OCI-LY3 (cell line): ENCODE results near the gene MEX3D.

Experiments used
- EZH2phosphoT487 ChIP-seq: fragments of 200-600 bp; shearing (Covaris generic); IDR thresholded peaks from 2 replicates; pipeline ENCODE4 v1.6.1; 2018; ENCODE audit warnings: antibody characterized with exemption, mixed run types, low read depth
- TF ChIP-seq, protein P1 (sequence below): fragments of 200-600, 300-600 bp; sonication (generic); IDR thresholded peaks from 2 replicates; pipeline ENCODE4 v1.5.1; 2014; ENCODE audit warnings: antibody characterized with exemption, low read length, low read depth

GRCh38 chr19:1579222-1579621 is 11.1 kb upstream of the MEX3D start:
- TF ChIP-seq, protein P1, sequence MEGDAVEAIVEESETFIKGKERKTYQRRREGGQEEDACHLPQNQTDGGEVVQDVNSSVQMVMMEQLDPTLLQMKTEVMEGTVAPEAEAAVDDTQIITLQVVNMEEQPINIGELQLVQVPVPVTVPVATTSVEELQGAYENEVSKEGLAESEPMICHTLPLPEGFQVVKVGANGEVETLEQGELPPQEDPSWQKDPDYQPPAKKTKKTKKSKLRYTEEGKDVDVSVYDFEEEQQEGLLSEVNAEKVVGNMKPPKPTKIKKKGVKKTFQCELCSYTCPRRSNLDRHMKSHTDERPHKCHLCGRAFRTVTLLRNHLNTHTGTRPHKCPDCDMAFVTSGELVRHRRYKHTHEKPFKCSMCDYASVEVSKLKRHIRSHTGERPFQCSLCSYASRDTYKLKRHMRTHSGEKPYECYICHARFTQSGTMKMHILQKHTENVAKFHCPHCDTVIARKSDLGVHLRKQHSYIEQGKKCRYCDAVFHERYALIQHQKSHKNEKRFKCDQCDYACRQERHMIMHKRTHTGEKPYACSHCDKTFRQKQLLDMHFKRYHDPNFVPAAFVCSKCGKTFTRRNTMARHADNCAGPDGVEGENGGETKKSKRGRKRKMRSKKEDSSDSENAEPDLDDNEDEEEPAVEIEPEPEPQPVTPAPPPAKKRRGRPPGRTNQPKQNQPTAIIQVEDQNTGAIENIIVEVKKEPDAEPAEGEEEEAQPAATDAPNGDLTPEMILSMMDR = no peak
- TF ChIP-seq EZH2phosphoT487 = no peak
